ELR (cell line): Measurements from ENCODE around the gene TXNDC9.
A peak's percentile ranks its signal among the peaks of the same experiment; 100 is the strongest.
"Not testable (repeated sequence)": the region's sequence is repeated elsewhere in the genome, so short reads cannot be mapped to it uniquely, and the experiment has no call there.

Experiments used
- DNase-seq: peaks from one replicate; pipeline ENCODE4 v3.0.0-alpha.2; 2015; ENCODE audit warnings: low read depth

TXNDC9 gene

GRCh38 chr2:99325384-99325783, 10.7 kb downstream of the TXNDC9 start:
- DNase-seq, result no peak

- not testable (repeated sequence) for DNase-seq
Measured at GRCh38 chr2:99317873-99318200, 18.3 kb downstream of the TXNDC9 start.

DNA sequence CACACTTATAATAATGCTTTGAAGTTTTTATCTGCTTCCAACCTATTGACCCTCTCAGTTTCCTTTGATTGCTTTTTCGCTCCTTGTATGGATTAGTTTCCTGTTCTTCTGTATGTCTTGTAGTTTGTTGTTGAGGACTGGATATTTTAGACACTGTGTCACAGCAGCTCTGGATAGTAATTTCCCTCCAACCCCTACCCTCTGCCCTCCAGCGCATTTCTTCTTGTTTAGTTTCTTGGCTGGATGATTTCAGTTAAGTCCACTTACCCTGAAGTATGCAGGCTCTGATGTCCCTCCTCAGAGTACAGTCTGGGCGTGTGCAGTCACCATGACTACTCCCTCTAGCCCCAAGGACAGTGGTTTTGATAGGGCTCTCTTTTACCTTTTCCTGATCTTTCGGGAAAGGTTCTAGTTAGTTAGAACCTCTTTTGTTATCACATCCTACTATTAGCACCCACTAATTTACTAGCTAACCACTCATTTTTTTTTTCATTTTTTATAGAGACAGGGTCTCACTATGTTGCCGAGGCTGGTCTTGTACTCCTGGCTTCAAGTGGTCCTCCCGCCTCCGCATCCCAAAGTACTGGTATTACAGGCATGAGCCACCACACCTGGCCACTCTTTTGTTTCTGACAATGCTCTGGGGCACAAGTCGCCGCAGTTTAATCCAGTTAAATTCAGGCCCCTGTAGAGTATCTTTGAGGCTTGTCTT, 18.8 kb downstream of the TXNDC9 start:
- DNase-seq, result no peak

DNA sequence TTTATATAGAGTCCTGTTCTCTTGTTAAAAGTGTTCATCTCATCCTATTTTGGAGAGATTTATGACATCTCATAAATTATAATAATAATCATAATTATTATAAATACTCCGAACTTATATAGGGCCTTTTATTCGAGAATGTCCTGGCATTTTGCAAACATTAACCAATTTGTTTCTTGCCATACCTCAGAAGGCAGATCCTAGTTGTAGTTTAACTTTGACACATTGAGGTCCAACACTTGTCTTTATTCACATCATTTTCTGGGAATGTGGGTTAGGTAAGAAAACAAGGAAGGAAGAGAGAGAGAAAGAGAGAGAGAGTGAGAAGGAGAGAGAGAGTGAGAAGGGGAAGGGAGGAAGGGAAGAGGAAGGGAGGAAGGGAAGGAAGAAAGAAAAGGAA, 35.0 kb downstream of the TXNDC9 start, which contains the start of gene LYG1:
Gene LYG1, minus strand, starts transcription at position 101 of the 400 bp plus-strand sequence. CDS start 5,527 bp downstream, outside the sequence.
- DNase-seq, result not testable (repeated sequence)

DNA sequence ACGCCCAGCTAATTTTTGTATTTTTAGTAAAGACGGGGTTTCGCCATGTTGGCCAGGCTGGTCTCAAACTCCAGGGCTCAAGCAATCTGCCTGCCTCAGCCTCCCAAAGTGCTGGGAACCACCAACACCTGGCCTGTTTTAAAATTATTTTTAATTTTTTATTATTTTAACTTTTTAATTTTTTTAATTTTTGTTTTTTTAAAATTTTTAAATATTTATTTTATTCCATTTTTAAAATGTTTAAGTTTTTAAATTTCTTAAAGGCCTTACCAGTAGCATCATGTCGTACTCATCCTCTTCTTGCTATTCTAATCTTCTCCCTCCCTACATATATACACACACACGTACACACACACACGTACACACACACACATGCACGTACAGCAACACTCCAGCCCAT, 36.6 kb downstream of the TXNDC9 start:
- no peak for DNase-seq

- peak; percentile 6 for DNase-seq
Measured at GRCh38 chr2:99297994-99298393, 38.1 kb downstream of the TXNDC9 start.

DNA sequence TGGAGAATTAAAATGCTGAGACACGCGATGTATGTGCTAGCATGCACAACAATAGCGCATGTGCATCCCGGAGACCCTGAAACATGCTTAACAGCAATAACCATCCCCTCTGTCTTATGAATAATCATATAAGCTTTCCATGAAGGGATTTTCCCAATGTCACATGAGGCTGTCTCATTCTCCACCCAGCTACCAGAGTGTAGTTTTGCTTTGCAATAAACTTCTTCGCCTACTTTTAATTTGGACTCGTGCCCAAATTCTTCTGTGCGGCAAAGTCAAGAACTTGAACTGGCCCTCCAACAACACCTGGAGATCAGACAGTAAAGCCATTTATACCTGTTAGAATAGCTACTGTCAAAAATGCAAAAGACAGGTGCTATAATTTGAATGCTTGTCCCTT, 50.6 kb downstream of the TXNDC9 start:
- DNase-seq, result no peak

DNA sequence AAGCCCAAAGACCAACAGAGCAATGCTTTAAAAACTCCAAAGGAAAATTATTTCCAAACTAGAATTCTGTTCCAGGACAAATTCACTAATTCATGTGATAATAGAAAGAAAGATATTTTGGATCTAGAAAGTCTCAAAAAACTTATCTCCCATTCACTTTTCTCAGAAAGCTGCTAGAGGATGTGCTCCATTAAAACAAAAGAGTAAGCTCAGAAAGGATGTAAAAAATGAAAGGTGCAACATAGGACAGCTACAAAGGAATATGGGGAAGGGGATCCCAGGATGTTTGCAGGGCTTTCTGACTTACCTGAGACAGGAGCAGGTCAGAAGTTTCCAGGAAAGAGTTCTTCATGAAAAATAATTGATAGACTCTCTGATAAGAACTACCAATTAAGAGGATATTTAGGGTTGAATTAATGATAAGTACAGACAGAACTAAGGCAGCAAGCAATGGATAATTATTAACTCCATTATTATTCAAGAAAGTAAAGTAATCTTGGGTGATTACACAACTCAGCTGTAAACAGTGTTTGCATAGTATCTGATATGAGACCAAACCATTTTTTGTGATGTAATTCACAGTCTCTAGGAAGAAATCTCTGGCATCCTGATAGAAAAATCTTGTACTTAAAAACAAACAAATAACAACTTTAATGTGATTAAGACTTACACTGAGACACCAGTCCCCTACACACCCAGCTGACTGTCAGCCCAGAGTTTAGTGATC, 56.0 kb downstream of the TXNDC9 start:
- DNase-seq, result no peak

GRCh38 chr2:99278793-99279291, 57.3 kb downstream of the TXNDC9 start:
- peak; percentile 78 for DNase-seq

DNA sequence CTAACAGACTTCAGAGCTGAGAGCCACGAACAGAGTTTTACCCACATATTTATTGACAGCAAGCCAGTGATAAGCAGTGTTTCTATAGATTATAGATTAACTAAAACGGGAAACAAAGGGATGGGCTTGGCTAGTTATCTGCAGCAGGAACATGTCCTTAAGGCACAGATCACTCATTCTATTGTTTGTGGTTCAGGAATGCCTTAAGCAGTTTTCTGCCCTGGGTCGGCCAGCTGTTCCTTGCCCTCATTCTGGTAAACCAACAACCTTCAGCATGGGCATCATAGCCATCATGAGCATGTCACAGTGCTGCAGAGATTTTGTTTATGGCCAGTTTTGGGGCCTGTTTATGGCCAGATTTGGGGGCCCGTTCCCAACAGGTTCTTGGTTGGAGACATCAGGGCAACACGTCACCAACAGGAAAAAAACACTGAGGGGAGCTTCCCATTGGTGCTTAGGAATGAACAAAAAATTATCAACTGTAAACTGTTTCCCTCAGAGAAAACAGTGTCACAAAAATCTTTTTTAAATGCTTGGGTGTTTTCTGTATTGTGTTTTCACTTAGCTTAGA, 57.9 kb downstream of the TXNDC9 start:
- DNase-seq, result not testable (repeated sequence)

GRCh38 chr2:99275882-99276281, 60.3 kb downstream of the TXNDC9 start:
- DNase-seq, result no peak
